Hematopoietic multipotent progenitor cell treated with erythropoietin and hydrocortisone succinate and interleukin-3 and kit ligand, for 15 days (in vitro differentiated cells): ENCODE measurements around the gene SLC22A23.

Source experiments
- DNase-seq: peaks from one replicate; pipeline ENCODE4 v3.0.0-alpha.2; 2015; ENCODE audit warnings: low spot score

The SLC22A23 gene

DNA sequence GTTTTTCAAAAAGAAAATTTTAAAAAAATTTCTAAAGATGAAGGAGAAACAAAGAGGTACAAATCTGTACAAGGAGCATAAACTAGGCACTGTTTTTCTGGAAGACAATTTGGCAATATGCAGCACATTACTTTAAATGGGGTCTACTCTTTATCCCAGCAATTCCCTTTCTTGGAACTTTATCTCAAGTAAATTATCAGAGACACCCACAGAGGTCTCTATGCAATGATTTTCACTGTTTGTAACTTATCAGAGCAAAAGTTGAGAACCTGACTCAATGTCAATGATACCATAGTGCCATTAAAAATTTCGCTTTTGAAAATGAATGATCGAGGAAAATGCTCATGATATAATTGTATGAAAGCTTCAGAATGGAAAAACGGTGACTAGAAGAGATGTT lies 35.7 kb downstream of the SLC22A23 start:
- no peak for DNase-seq

- DNase-seq: peak; percentile 78
Measured at GRCh38 chr6:3419624-3420272, 37.1 kb downstream of the SLC22A23 start.

GRCh38 chr6:3418496-3419060 lies 38.3 kb downstream of the SLC22A23 start:
- peak; percentile 87 for DNase-seq

GRCh38 chr6:3417473-3417872 lies 39.4 kb downstream of the SLC22A23 start:
- DNase-seq: no peak

- no peak for DNase-seq
Measured at GRCh38 chr6:3415490-3415889, 41.4 kb downstream of the SLC22A23 start.

DNA sequence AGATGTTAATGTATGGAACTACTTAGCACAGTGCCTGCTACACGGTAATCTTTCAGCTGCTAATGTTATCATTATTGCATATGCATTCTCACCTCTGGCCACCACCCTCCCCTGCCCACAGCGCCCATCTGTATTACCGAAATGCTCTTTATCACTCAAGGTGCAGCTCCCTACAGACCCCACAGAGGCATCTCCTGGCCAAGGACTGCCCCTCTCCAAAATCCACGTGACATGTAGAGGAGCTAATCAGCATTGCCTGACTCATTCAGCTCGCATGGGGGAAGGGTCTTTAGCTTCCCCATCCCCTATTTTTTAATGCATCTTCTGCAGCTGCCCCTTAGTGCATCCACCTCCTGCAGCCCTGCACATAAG lies 41.8 kb downstream of the SLC22A23 start:
- peak; percentile 65 for DNase-seq

DNA sequence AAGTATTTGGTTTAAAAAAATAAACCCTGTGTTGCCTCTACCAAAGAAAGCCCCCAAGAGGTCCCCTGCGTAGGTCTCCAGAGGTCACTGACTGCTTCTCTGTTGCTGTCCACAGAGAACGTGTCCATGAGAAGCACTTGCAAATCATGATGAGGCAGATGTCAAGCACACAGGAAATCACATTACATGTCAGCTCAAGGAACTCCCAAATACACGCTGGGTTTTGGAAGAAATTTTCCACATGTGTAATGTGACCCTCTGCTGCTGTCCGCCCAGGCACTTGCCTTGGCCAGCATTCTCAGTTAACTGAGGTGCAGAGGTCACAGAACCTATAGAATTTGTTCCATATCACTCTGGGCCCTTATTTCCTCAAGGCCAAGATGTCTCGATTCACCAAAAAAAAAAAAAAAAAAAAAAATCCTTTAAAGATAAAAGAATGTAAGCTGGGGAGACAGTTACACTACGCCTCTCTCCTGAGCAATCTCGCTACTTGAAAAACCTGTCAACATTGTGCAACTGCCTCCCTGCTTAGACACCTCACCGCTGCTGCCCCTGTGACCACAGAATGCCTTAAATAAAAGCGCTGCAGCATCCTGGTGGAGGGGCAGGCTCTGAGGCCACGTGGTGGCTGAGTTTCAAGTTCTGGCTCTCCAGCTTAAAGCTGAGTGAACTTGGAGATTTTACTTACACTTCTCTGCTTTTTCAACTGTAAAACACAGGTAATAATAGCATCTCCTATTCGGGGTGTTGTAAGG lies 42.3 kb downstream of the SLC22A23 start:
- no peak for DNase-seq

DNA sequence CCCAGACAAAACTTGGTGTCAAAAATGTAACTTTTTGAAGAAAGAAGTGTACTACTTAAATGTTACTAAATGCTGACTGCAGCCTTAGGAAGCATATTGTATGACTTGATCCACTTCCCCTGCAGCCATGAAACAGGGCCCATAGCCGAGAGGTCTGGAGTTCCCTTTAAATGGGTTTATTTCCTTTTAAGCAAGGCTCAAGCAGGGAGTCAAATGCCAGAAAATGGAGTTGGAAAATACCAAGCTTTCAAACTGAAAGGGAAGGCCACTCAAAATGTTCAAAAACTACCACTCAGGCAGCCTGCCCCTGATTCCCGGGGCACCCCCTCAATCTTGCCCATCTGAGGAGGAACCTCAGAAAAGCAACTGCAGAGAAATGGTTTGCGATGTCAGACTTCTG lies 43.3 kb downstream of the SLC22A23 start:
- no peak for DNase-seq

- no peak for DNase-seq
Measured at GRCh38 chr6:3412779-3413500, 43.9 kb downstream of the SLC22A23 start.

DNA sequence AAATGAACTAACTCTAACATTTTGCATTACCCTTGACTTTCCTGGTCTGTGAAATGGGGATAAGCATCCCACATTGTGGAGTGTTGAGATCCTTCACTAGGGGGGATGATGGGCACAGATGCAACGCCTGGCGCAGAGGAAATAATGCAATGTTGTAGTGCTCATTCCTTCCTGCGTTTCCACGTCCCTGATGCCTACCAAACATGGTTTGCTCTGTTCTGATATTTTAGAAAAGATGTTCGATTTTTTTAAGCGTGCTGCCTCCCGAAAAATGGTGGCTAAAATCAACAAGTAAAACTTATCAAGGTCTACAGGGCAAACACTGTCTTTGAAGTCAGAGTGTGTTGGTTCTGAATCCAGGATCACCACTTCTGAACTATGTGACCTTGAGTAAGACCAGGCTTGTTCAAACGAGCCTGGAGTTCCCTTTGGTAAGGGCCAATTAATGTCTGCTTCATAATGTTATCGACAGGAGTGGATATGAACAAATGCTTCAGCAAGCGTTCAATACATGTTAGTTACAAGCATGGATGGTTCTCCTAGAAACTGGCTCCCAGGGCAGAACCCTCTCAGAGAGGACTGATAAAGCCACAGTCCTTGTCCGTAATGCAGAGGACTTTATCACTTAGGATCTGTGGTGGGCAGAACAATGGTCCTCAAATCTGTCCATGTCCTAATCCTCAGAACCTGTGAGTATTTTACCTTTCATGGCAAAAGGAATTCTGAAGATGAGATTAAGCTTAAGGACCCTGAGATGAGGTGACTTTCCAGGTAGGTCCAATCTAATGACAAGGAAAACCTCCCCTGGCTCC lies 44.7 kb downstream of the SLC22A23 start:
- DNase-seq: no peak

GRCh38 chr6:3410385-3411360 lies 46.2 kb downstream of the SLC22A23 start:
- DNase-seq: peak; percentile 86

GRCh38 chr6:3409699-3410384 lies 47.0 kb downstream of the SLC22A23 start:
- DNase-seq: no peak

DNA sequence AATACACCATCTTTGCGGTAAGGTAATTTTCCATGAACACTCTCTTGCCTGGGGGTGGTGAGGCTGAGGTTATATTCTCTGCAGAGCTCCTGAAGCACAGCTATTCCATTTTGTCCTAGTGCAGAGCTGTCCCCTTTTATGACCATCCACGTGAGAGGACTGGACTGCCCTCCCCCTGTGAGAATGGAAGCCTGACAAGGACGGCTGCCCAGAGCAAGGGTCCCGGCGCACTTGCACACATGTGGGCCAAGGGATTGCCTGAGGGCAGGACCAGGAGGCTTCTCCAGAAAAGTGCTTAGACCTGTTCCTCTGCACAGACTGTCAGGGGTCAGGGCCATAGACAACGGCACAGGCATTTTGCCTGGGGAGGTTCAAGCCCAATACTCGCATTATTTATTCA lies 48.2 kb downstream of the SLC22A23 start:
- no peak for DNase-seq

DNA sequence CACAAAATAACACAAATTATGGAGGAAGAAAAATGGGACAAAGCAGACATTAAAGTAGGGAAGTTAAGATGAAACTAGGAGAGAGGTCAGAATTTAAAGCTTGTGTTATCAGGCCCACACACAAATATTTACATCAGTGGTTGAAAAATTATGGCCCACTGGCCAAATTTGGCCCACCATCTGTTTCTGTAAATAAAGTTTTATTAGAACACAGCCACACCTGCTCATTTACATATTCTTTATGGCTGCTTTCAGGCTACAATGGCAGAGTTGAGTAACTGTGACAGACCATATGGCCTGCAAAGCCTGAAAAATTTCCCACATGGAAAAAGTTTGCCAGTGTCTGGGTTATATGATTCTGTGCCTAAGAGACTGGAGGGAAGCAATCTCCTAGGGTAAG lies 49.0 kb downstream of the SLC22A23 start:
- DNase-seq: no peak

DNA sequence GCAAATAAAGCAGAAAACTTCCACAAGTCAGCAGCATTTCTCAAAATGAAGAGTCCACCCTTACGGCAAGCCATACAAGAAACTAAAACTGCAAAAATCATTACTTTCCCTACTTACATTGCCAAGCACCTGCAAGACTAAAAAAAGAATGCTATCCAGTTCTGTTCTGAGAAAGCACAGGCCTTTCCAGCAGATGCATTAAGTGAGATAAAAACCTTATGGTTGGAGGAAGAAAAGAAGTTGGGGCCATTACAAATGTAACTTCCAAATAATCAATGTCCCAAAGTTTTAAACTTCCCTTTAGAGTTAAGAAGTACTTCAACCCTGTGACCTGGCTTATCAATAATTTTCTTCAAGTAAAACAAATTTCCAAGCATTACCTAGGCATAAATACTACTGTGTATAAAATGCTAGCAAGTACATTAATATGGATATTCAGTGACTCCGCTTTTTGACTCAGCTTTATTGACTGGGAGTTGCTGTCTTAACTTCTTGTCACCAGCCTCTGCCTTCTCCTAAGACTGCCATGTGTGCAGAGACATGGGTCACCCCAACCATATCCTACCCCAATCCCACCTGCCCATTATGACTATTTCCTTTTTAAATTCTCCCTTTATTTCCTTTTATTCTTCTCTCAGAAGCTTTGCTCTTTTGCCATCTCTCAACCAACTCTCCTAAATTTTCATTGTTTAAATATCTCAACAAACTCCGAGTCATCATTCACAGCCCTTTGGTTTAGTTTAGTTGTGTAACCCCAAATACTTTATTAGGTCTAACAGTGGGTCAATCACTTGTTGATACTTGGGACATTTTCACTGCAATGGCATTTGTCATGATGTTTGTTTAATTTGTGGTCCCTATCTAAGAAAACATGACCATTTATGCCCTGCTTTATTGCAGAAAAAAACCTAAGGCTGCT lies 49.7 kb downstream of the SLC22A23 start:
- DNase-seq: peak; percentile 68

- DNase-seq: no peak
Measured at GRCh38 chr6:3406362-3406821, 50.5 kb downstream of the SLC22A23 start.

GRCh38 chr6:3405679-3406078 lies 51.2 kb downstream of the SLC22A23 start:
- peak; percentile 66 for DNase-seq

- DNase-seq: no peak
Measured at GRCh38 chr6:3405182-3405518, 51.7 kb downstream of the SLC22A23 start.
